GM12878 (cell line): ENCODE data around the gene EPHA7. TPM values are rescaled to one million over a fixed set of nuclear protein-coding genes. Genes with fewer than 3 reads are reported as not detected.

Experiments used
- ATAC-seq: fragments of 200-7000 bp; cut with Tn5 transposase; 3 replicates; pipeline ENCODE4 v1.9.1; 2020; ENCODE audit warnings: mild to moderate bottlenecking, moderate library complexity
- BruUV-seq: library from RNA; stranded (reverse); fragments of 400-500 nt; replicated peaks from 2 replicates; lab custom pipeline; 2021; lab: Mats Ljungman, UMichigan
- CTCF ChIA-PET: fragments of 300-600 bp; sonication (Branson Sonifier 250); formaldehyde crosslinking; extraction: SDS; loops from one replicate; lab custom pipeline; 2021; ENCODE audit warnings: inconsistent platforms; lab: Yijun Ruan, JAX
- POLR2A ChIA-PET: fragments of 350-600 bp; formaldehyde crosslinking; extraction: SDS; loops from one replicate; lab custom pipeline; 2021; ENCODE audit warnings: inconsistent platforms; lab: Charles Lee
- RAD21 ChIA-PET: fragments of 300-600 bp; sonication (Branson Sonifier 250); formaldehyde crosslinking; loops from one replicate; lab custom pipeline; 2023; ENCODE audit warnings: antibody characterized with exemption; ENCODE audit not compliant: unreplicated experiment; lab: Charles Lee
- SMC1A ChIA-PET: fragments of 300-600 bp; sonication (Branson Sonifier 250); formaldehyde crosslinking; loops from one replicate; lab custom pipeline; 2023; ENCODE audit not compliant: unreplicated experiment, uncharacterized antibody; lab: Charles Lee
- DNase-seq: peaks from one replicate; pipeline ENCODE4 v3.0.0-alpha.2; 2011; ENCODE audit warnings: low read depth, low spot score
- FAIRE-seq: peaks from 3 replicates; lab custom pipeline; 2011; peaks lifted over from hg19 to GRCh38; lab: Jason Lieb, UNC
- H2AFZ ChIP-seq: 2 replicates; pipeline ENCODE4 v1.6.0; 2011; ENCODE audit warnings: low read depth, low read length, control low read depth; ENCODE audit not compliant: control insufficient read depth
- H3K27ac ChIP-seq: 2 replicates; pipeline ENCODE4 v1.5.1; 2011; ENCODE audit warnings: control low read depth; ENCODE audit not compliant: control insufficient read depth, insufficient read depth
- H3K27me3 ChIP-seq, 2 experiments: replicated peaks in 1 of 2; 2 replicates each; pipeline versions ENCODE4 v1.6.0 to v1.6.1; 2011; ENCODE audit warnings: low read length in 1 of 2; ENCODE audit not compliant: control insufficient read depth in 2 of 2, insufficient read depth in 2 of 2
- H3K36me3 ChIP-seq, 2 experiments: 2 replicates each; pipeline ENCODE4 v1.5.1; 2011; ENCODE audit warnings: low read length in 1 of 2; ENCODE audit not compliant: control insufficient read depth in 2 of 2, insufficient read depth in 2 of 2
- H3K4me1 ChIP-seq: 2 replicates; pipeline ENCODE4 v1.6.1; 2011; ENCODE audit warnings: mild to moderate bottlenecking, low read length, moderate library complexity, mixed read lengths; ENCODE audit not compliant: control insufficient read depth, insufficient read depth
- H3K4me2 ChIP-seq: 2 replicates; pipeline ENCODE4 v1.6.0; 2011; ENCODE audit warnings: control low read depth; ENCODE audit not compliant: control insufficient read depth, insufficient read depth
- H3K4me3 ChIP-seq: fragments of 200-600 bp; sonication (generic); 2 replicates; pipeline ENCODE4 v1.5.1; 2016
- H3K79me2 ChIP-seq: 2 replicates; pipeline ENCODE4 v1.6.0; 2011; ENCODE audit warnings: low read length; ENCODE audit not compliant: control insufficient read depth, insufficient read depth
- H3K9ac ChIP-seq: 2 replicates; pipeline ENCODE4 v1.8.0; 2011; ENCODE audit warnings: low read length, control low read depth, mixed read lengths; ENCODE audit not compliant: control insufficient read depth, insufficient read depth
- H3K9me3 ChIP-seq: replicated peaks from 3 replicates; pipeline ENCODE4 v1.5.1; 2011; ENCODE audit warnings: mild to moderate bottlenecking, low read length; ENCODE audit not compliant: control insufficient read depth, insufficient read depth
- H4K20me1 ChIP-seq: 2 replicates; pipeline ENCODE4 v1.6.0; 2011; ENCODE audit not compliant: control insufficient read depth, insufficient read depth
- BACH1 ChIP-seq: fragments of 450-650 bp; IDR thresholded peaks from 2 replicates; pipeline ENCODE4 v1.6.1; 2017; ENCODE audit warnings: mild to moderate bottlenecking, borderline replicate concordance
- FOS ChIP-seq: IDR thresholded peaks from 3 replicates; pipeline ENCODE4 v1.6.1; 2011; ENCODE audit warnings: borderline replicate concordance; ENCODE audit not compliant: insufficient read length; ENCODE audit errors: extremely low read depth
- FOXM1 ChIP-seq: IDR thresholded peaks from 2 replicates; pipeline ENCODE4 v1.6.1; 2012; ENCODE audit warnings: low read depth, mild to moderate bottlenecking, inconsistent platforms, low read length, moderate library complexity
- IRF4 ChIP-seq: IDR thresholded peaks from 2 replicates; pipeline ENCODE4 v1.6.1; 2011; ENCODE audit warnings: low read depth, low read length
- RCOR1 ChIP-seq: conservative IDR thresholded peaks from 2 replicates; pipeline ENCODE4 v1.6.1; 2012; ENCODE audit warnings: low read depth, low read length, improper control_type of control experiment
- RUNX3 ChIP-seq: IDR thresholded peaks from 2 replicates; pipeline ENCODE4 v1.6.1; 2012; ENCODE audit warnings: low read length, inconsistent platforms
- ZNF24 ChIP-seq: fragments of 450-650 bp; IDR thresholded peaks from 2 replicates; pipeline ENCODE4 v1.6.1; 2017; ENCODE audit warnings: antibody characterized with exemption, mild to moderate bottlenecking
- ZSCAN29 ChIP-seq: fragments of 450-650 bp; IDR thresholded peaks from 2 replicates; pipeline ENCODE4 v1.6.1; 2017; ENCODE audit warnings: mild to moderate bottlenecking, moderate library complexity
- ZZZ3 ChIP-seq: IDR thresholded peaks from 2 replicates; pipeline ENCODE4 v1.6.1; 2011; ENCODE audit warnings: low read depth; ENCODE audit not compliant: control insufficient read depth, insufficient read length
- WGBS: methylation state at CpG from one replicate; pipeline ENCODE4 v1.1.6; 2016; ENCODE audit warnings: low lambda C conversion rate; ENCODE audit not compliant: insufficient replicate concordance, insufficient coverage; ENCODE audit errors: missing lambda C conversion rate; 5-methylcytosine and 5-hydroxymethylcytosine counted together
- in situ Hi-C: fragments of 300-500 bp; cut with MboI; formaldehyde crosslinking; loops from 9 replicates; pipeline ENCODE4 v1.14.3; 2018; ENCODE audit warnings: mixed read lengths
- intact Hi-C: fragments of 100-400 bp; cut with micrococcal nuclease; formaldehyde crosslinking; loops from one replicate; pipeline ENCODE4 v1.14.2; 2022; ENCODE audit not compliant: unreplicated experiment
- polyA plus RNA-seq, 11 experiments: library from polyadenylated mRNA; depleted of rRNA in 4 of 11; unstranded in 6 of 11; stranded (reverse) in 5 of 11; fragments of >200 nt; fragmentation: Nextera tagmentation in 4 of 11; fragmentation: Illumina TruSeq in 1 of 11; extraction: Ambion mirVana in 4 of 11; extraction: Trizol in 1 of 11; gene quantifications; 1 replicate in 1 of 11; 2 replicates in 10 of 11; pipeline versions ENCODE4 v1.2.1 to v1.2.3, GENCODE V29; 2011 to 2016; ENCODE audit warnings: inconsistent platforms in 2 of 11, missing spikeins in 2 of 11, low read depth in 1 of 11
- total RNA-seq, 4 experiments: library from RNA; depleted of rRNA in 3 of 4; stranded (reverse); fragments of >200 nt in 3 of 4; fragmentation: Illumina TruSeq in 1 of 4; extraction: Trizol in 1 of 4; gene quantifications; 2 replicates each; pipeline versions ENCODE4 v1.2.1 to v1.2.3, GENCODE V29; 2013 to 2021
- TF ChIP-seq, protein P1 (sequence below): fragments of 450-650 bp; formaldehyde crosslinking; IDR thresholded peaks from 2 replicates; pipeline ENCODE4 v1.4.0; 2020; ENCODE audit warnings: mild to moderate bottlenecking, moderate library complexity
- TF ChIP-seq, protein P2 (sequence below): IDR thresholded peaks from 2 replicates; pipeline ENCODE4 v1.6.1; 2012; ENCODE audit warnings: low read depth, low read length, improper control_type of control experiment
- TF ChIP-seq, protein P3 (sequence below): fragments of 450-650 bp; formaldehyde crosslinking; IDR thresholded peaks from 2 replicates; pipeline ENCODE4 v1.5.0; 2022; ENCODE audit warnings: mild to moderate bottlenecking, missing genetic modification characterization
- TF ChIP-seq, protein P4 (sequence below): fragments of 150-350 bp; IDR thresholded peaks from 2 replicates; pipeline ENCODE4 v1.6.1; 2014; ENCODE audit warnings: mild to moderate bottlenecking, low read depth, low read length

The EPHA7 gene
- total and polyA plus RNA-seq, 10 of the 15 experiments (the other 5 are each of a cell fraction or from before 2014, with no cell fraction given): not detected

DNA sequence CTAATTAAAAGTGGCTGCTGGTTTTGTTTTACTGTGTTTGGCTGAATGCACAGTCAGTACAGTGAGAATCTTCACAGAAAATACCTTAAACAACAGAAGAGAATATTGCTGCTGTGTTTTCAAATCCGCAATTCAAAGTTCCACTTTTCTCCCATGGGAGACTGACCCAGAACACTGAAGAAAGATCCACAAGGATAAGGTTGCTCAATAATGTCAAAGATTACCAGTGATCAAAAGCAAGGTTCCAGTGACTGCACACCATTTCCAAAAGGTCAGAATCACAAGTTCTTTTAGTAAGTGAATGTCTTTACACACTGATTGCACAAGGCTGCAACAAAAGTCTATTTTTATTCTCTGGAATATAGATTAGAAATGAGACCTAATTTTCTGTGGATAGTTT, 82.3 kb downstream of the EPHA7 start:
- no peaks in the 10 kb centered on the region for H3K79me2 ChIP-seq
- H4K20me1 ChIP-seq: no peaks in the 10 kb centered on the region
- no peak for TF ChIP-seq RCOR1
- TF ChIP-seq IRF4: no peak
- TF ChIP-seq, protein P1, sequence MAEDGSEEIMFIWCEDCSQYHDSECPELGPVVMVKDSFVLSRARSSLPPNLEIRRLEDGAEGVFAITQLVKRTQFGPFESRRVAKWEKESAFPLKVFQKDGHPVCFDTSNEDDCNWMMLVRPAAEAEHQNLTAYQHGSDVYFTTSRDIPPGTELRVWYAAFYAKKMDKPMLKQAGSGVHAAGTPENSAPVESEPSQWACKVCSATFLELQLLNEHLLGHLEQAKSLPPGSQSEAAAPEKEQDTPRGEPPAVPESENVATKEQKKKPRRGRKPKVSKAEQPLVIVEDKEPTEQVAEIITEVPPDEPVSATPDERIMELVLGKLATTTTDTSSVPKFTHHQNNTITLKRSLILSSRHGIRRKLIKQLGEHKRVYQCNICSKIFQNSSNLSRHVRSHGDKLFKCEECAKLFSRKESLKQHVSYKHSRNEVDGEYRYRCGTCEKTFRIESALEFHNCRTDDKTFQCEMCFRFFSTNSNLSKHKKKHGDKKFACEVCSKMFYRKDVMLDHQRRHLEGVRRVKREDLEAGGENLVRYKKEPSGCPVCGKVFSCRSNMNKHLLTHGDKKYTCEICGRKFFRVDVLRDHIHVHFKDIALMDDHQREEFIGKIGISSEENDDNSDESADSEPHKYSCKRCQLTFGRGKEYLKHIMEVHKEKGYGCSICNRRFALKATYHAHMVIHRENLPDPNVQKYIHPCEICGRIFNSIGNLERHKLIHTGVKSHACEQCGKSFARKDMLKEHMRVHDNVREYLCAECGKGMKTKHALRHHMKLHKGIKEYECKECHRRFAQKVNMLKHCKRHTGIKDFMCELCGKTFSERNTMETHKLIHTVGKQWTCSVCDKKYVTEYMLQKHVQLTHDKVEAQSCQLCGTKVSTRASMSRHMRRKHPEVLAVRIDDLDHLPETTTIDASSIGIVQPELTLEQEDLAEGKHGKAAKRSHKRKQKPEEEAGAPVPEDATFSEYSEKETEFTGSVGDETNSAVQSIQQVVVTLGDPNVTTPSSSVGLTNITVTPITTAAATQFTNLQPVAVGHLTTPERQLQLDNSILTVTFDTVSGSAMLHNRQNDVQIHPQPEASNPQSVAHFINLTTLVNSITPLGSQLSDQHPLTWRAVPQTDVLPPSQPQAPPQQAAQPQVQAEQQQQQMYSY (CRISPR knock-in tag): no peak
- no peak for TF ChIP-seq ZZZ3
- TF ChIP-seq, protein P2, sequence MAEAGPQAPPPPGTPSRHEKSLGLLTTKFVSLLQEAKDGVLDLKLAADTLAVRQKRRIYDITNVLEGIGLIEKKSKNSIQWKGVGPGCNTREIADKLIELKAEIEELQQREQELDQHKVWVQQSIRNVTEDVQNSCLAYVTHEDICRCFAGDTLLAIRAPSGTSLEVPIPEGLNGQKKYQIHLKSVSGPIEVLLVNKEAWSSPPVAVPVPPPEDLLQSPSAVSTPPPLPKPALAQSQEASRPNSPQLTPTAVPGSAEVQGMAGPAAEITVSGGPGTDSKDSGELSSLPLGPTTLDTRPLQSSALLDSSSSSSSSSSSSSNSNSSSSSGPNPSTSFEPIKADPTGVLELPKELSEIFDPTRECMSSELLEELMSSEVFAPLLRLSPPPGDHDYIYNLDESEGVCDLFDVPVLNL: no peak
- no peak for TF ChIP-seq ZSCAN29
- TF ChIP-seq, protein P3, sequence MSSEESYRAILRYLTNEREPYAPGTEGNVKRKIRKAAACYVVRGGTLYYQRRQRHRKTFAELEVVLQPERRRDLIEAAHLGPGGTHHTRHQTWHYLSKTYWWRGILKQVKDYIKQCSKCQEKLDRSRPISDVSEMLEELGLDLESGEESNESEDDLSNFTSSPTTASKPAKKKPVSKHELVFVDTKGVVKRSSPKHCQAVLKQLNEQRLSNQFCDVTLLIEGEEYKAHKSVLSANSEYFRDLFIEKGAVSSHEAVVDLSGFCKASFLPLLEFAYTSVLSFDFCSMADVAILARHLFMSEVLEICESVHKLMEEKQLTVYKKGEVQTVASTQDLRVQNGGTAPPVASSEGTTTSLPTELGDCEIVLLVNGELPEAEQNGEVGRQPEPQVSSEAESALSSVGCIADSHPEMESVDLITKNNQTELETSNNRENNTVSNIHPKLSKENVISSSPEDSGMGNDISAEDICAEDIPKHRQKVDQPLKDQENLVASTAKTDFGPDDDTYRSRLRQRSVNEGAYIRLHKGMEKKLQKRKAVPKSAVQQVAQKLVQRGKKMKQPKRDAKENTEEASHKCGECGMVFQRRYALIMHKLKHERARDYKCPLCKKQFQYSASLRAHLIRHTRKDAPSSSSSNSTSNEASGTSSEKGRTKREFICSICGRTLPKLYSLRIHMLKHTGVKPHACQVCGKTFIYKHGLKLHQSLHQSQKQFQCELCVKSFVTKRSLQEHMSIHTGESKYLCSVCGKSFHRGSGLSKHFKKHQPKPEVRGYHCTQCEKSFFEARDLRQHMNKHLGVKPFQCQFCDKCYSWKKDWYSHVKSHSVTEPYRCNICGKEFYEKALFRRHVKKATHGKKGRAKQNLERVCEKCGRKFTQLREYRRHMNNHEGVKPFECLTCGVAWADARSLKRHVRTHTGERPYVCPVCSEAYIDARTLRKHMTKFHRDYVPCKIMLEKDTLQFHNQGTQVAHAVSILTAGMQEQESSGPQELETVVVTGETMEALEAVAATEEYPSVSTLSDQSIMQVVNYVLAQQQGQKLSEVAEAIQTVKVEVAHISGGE (CRISPR knock-in tag): no peak
- TF ChIP-seq BACH1: no peak
- no peak for TF ChIP-seq FOXM1
- TF ChIP-seq RUNX3: no peak
- TF ChIP-seq FOS: no peak
- no peak for TF ChIP-seq ZNF24
- TF ChIP-seq, protein P4, sequence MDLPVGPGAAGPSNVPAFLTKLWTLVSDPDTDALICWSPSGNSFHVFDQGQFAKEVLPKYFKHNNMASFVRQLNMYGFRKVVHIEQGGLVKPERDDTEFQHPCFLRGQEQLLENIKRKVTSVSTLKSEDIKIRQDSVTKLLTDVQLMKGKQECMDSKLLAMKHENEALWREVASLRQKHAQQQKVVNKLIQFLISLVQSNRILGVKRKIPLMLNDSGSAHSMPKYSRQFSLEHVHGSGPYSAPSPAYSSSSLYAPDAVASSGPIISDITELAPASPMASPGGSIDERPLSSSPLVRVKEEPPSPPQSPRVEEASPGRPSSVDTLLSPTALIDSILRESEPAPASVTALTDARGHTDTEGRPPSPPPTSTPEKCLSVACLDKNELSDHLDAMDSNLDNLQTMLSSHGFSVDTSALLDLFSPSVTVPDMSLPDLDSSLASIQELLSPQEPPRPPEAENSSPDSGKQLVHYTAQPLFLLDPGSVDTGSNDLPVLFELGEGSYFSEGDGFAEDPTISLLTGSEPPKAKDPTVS: no peak
- WGBS: 0% methylated on average over 1 of the region's 1 CpG
- BruUV-seq: no TSS peak
- H3K4me1 ChIP-seq: no peaks in the 10 kb centered on the region
- ATAC-seq (no peak), DNase-seq (no peak), FAIRE-seq (no peak)
- H3K9ac ChIP-seq: no peak overlapping the region
- H2AFZ ChIP-seq: no peak overlapping the region
- H3K36me3 ChIP-seq: no peaks in the 10 kb centered on the region
- no peak overlapping the region for H3K4me2 ChIP-seq
- intact Hi-C loops: no loop called here
- no peaks in the 10 kb centered on the region for H3K27me3 ChIP-seq
- H3K9me3 ChIP-seq: no peaks in the 10 kb centered on the region
- no peak overlapping the region for H3K4me3 ChIP-seq
- no peak overlapping the region for H3K27ac ChIP-seq
- ChIA-PET POLR2A (no interaction called here), CTCF (no interaction called here), RAD21 (no interaction called here), SMC1A (no interaction called here)
- in situ Hi-C loops: no loop called here
